ENCODE results near the gene QRFP.

The QRFP gene

DNA sequence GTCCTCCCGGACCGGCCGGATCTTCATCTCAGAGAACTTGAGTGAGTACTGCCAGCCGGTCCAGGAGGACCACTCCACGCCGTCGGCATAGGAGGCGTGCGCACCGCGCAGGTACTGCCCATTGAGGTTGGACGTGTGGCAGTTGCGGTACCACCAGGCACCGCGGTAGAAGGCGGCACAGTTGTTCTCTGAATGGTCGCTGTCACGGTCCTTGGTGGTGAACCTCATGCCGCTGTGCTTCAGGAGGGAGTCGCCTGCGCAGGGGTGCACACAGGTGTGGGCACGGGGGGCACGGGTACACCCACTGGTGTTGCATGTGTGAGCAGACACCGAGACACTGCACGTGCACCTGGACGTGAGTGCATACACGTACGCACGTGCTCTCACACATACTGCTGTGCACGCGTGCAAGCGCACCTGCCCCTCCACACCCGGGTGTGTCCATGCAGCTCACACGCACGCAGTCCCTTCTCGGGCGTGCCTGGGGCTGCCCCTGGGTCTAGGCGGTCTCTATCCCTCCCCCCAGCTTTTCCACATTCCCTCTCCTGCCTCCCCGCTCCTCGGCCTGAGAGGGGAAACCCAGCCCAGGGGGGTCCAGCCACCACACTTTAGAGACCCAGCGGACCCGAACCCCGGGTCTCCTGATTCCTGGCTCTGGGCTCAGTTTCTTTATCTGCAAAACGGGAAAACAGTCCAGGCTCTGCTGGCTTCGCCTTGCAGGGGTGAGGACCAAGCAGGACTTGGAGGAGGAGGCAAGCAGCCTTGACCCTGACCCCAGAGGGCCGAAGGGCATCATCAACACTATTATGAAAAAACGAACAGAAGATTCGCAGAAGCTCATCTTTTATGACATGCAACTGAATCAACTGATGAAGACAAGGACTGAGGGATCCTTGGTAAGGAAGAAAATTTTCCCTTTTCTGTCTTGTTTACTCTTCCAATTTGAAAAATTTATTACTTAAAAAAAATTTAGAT, 7.7 kb upstream of the QRFP start:
- DNase-seq (ENCODE audit: low spot score) = no peak

GRCh38 chr9:130903194-130904069, 6.8 kb upstream of the QRFP start:
- no peak for DNase-seq (ENCODE audit: low spot score)

- no peak for DNase-seq (ENCODE audit: low spot score)
Measured at GRCh38 chr9:130902204-130903185, 5.9 kb upstream of the QRFP start.

DNA sequence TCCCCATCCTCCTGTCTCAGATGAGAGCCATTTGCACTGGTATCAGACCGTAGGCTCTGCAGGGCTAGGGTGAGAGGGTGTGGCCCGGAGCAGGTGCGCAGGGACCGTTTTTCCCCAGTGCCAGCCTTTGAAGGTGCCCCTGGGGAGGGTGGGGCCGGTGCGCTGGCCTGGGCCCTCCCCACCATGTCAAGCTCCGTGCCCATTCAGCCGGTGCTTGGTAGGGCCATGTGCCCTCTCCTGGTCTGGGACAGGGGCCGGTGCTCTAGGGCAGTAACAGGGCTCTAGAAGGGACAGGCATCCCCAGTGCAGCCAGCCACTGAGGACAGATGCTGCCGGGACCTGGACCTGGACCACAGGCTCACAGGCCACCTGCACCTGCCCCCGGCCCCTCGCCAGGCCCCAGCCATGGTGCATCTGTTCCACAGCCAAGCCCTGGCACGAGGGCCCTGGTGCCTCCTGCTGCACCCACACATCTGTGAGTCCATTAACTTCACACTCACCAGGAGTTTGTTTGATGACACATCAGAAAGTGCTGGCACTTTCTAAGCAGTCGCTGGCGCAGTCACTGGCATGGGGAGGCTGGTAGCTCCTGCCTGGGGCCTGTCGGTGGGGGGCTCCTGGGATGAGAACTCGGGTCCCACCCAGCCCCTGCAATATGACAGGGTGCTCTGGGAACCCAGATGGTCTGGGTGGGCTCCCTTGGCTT, 5.0 kb upstream of the QRFP start:
- DNase-seq (ENCODE audit: low spot score) = no peak

GRCh38 chr9:130900701-130901497, 4.3 kb upstream of the QRFP start:
- no peak for DNase-seq (ENCODE audit: low spot score)

DNA sequence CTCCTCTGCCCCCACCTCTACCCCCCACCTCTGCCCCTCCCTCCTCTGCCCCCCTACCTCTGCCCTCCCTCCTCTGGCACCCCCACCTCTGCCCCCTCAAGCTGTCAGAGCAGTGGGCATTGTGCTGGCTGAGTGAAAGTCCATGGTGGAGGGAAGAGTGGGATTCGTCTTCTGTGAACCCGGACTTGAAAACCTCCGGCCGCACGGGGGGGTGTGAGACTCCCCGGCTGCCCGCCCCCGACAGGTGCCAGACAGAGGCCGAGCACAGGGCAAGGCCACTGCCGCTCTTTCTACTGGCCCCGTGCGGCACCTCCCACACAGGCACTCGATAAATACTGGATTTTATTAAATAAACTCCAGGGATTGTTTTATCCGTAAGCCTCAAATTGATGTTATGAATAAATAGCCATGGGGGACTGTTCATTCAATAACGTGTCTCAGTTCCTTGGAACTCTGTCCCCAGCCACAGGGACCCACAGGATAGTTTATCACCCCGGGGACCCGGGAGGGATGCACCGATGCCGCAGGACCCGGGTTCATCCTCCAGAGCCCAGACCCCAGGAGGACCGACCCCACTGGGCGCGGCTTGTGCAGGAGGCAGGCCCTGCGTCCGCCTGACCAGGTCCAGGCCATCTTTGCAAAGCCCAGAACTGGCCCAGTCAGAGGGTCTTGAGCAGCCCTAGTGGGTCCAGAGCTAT, 2.6 kb upstream of the QRFP start:
- DNase-seq (ENCODE audit: low spot score) = no peak

- no peak for DNase-seq (ENCODE audit: low spot score)
Measured at GRCh38 chr9:130898552-130898852, 1.9 kb upstream of the QRFP start.

- no peak for DNase-seq (ENCODE audit: low spot score)
Measured at GRCh38 chr9:130897848-130898551, 1.4 kb upstream of the QRFP start.

- DNase-seq (ENCODE audit: low spot score) = no peak
Measured at GRCh38 chr9:130897105-130897751, 616 bp upstream of the QRFP start.

DNA sequence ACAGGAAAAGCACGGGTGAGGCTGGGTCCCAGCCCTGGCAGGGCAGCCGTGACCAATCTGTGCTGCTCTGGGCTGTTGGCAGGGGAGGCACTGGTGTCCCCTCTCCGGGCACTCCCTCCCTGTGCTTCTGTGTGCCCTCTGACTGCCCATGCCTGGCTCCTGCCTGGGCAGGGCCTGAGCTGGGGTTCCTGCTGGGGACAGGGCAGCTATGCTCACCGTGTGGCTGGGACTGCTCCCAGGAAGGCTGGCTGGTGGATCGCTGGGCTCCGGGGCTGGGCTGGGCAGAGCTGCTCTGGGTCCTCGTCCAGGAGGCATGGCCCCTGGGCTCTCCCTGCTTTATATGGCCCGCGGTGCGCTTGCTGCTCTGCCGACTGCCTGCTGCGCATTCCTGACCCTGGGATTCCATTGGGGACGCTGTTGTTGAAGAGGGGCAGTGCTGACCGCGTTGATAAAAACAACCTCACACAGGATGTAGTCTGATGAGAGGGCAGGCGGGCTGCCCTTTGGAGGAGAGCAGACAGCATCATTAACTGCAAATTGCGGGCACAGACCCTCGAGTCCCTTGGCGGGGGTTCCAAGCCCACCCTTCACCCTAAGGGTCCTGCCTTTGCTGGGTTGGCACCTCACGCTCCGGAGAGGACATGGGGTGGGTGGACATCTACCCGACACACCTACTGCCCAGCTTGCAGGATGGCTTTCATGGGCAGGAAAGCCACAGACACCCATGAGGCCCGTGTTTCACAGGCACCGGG, 955 bp downstream of the QRFP start:
- DNase-seq (ENCODE audit: low spot score) = no peak

DNA sequence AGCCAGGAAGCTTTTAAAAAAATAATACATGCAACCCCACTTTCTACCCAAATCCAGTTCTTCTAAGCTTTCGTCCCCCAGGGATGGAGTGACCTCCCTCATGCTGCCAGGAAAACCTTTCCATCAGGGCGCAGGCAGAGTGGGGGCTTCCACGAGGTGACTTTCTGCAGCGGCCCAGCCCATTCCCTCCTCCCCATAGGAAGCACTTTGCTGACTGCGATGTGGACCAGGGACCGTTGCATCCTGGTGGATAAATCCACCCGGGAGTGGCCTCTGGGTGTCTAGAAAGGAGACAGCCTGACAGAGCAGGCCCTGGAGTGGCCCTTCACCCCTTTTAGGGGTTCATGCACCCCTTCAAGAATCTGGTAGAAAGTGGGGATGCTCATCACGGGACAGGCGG, 1.6 kb downstream of the QRFP start:
- DNase-seq (ENCODE audit: low spot score) = no peak

DNA sequence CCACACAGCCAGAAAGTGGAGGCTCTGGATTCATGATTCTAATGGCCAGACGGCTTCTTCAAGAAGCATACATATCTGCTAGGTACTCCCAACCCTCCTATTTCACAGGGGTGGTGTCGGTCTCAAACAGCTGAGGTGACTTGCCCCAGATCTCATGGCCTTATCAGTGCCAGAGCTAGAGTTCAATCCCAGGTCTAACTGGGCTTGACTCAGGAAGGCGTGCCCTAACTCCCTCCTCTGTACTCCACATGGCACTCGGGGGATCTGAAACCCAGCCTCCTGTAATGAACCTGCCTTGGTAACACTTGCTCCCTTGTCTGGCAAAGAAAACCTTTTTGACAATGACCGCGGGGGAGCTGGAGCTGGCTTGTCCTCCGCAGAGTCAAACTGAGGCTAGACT, 2.1 kb downstream of the QRFP start:
- DNase-seq (ENCODE audit: low spot score) = no peak

DNA sequence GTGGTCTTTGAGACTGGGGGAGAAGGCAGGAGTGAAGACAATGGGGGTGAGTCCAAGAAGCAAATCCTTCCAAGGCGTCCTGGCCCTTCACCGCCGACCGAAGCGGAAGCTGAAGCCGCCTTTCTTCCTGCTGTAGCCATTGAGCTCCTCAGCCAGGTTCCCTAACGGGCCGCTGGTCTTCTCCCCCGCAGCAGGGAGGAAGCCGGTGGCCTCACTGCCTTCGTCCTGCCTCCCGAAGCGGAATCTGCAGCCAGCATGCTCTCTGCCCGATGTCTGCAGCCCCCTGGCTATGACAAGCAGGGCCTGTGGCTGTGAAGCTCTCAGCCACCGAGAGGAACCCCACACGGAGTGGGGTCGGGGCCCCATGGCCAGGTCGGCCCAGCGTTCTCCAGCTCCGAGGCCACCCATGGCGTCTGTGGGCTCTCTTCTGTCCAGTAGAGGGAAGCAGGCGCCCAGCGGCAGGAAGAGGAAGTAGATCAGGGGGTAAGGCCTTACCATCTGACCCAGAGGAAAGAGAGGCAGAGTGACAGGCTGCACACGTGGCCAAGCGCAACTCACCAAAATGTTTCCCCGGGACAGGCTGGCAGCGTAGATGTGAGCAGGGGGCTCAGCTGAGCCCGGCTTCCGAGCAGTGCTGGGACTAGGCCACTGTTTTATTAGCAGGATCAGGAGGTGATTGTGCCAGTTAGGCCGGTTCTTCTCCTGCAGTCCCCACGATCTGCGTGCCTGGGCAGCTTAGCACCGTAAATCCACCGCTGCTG, 3.1 kb downstream of the QRFP start:
- DNase-seq (ENCODE audit: low spot score) = no peak

DNA sequence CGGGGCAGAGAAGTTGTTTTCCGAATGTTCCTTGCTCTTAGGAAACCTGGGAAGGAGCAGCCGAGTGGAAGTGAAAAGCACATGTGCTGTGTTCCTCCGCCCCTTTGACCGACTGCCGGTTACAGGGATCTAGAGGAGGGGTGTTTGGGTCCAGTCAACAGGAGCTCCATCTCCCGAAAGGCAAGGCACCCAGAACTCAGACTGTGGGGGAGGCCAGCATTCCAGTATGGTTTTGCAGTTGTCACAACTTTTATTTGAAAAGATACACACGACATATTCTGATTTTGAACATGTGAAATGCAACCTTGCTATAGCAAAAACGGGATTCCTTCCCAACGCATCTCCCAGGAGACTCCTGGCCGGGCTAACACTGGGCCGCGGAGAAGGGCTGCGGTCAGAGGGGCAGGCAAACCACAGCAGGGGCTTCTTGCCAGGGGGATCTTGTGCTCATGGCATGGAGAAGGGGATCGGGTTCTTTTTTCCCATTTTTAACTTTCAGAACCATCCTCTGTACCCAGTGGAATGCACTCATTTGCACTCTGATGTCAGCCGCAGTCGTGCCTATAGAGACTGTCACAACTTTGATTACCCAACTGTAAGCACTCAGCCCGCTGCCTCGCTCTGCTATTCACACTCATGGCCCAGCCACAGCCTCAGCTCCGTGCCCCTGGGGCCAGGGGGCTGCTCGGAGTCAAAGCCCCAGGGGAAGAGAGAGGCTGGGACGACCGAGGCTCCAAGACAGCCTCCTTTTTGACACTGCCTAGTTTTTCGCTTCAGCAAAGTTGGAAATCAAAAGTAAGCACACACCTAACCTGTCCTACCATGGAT, 3.9 kb downstream of the QRFP start:
- DNase-seq (ENCODE audit: low spot score) = no peak

DNA sequence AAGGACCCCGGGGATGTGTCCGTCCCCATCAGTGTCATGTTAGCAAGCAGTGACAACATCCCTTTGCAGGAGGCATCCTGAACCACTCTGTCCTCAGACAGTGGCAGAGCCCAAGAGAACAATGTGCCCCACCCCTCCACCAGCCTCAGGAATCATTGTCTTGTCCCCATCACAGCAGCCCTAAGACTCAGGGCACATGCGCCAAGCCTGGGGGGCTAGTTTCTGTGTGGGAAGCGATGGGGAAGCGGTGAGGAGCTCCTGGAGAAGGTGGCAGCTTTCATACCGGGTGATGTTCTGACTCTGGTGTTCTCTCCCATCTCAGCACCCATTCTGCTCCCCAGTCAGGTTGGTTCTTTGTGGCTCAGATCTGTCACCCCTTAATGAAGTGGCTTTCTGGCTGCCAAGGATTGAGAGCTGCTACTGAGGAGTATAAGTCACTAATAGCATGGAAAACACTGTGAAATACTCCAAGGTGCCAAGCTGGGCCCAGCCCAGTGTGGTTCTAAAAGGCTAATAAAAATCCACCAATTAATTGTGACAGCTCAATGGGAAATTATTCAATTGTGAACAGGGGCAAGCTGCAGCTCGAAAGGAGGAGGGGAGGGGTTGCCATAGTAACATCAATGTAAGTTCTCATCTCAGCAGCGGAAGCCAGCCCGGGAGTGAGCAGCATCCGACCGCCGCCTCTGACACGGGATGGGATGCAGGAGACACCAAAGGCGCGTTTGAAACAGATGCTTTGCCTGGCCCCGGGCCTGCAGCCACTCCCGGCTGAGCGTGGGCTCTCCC, 4.7 kb downstream of the QRFP start:
- DNase-seq (ENCODE audit: low spot score) = no peak

All from activated CD4-positive, alpha-beta T cell treated with anti-CD3 and anti-CD28 coated beads, Interleukin-2, Interleukin-4, amounts not matched to agents 100 ng/mL and 50 ng/mL, durations not matched to agents 16 hours and 8 hours (primary cell).